NCI-H1092 (cell line): ENCODE data around the gene EXOC4.

ENCODE experiments used
- DNase-seq: peaks from one replicate; lab custom pipeline; 2025; lab: John Stamatoyannopoulos, UW

Gene EXOC4

GRCh38 chr7:133428326-133428725, 175.4 kb downstream of the EXOC4 start:
- DNase-seq, result no peak

GRCh38 chr7:133428876-133429275, 176.0 kb downstream of the EXOC4 start:
- no peak for DNase-seq

GRCh38 chr7:133429371-133429770, 176.5 kb downstream of the EXOC4 start:
- no peak for DNase-seq

GRCh38 chr7:133431134-133431724, 178.4 kb downstream of the EXOC4 start:
- no peak for DNase-seq

GRCh38 chr7:133433165-133433812, 180.4 kb downstream of the EXOC4 start:
- no peak for DNase-seq

GRCh38 chr7:133434246-133434865, 181.5 kb downstream of the EXOC4 start:
- no peak for DNase-seq

GRCh38 chr7:133436014-133436428, 183.1 kb downstream of the EXOC4 start:
- DNase-seq, result no peak

GRCh38 chr7:133437544-133437943, 184.7 kb downstream of the EXOC4 start:
- no peak for DNase-seq

- DNase-seq, result no peak
Measured at GRCh38 chr7:133442818-133443217, 189.9 kb downstream of the EXOC4 start.

- DNase-seq, result no peak
Measured at GRCh38 chr7:133445617-133446016, 192.7 kb downstream of the EXOC4 start.

GRCh38 chr7:133448012-133448411, 195.1 kb downstream of the EXOC4 start:
- DNase-seq, result no peak

- no peak for DNase-seq
Measured at GRCh38 chr7:133452577-133452976, 199.7 kb downstream of the EXOC4 start.

- no peak for DNase-seq
Measured at GRCh38 chr7:133458688-133459087, 205.8 kb downstream of the EXOC4 start.

GRCh38 chr7:133461421-133461820, 208.5 kb downstream of the EXOC4 start:
- DNase-seq, result no peak

- DNase-seq, result no peak
Measured at GRCh38 chr7:133475655-133476054, 222.8 kb downstream of the EXOC4 start.

GRCh38 chr7:133477791-133478190, 224.9 kb downstream of the EXOC4 start:
- no peak for DNase-seq

- peak; percentile 80 for DNase-seq
Measured at GRCh38 chr7:133478591-133479135, 225.8 kb downstream of the EXOC4 start.

GRCh38 chr7:133479456-133480065, 226.7 kb downstream of the EXOC4 start:
- DNase-seq, result no peak

GRCh38 chr7:133480868-133481267, 228.0 kb downstream of the EXOC4 start:
- no peak for DNase-seq

GRCh38 chr7:133481676-133482075, 228.8 kb downstream of the EXOC4 start:
- no peak for DNase-seq

- DNase-seq, result no peak
Measured at GRCh38 chr7:133482599-133482998, 229.7 kb downstream of the EXOC4 start.

- no peak for DNase-seq
Measured at GRCh38 chr7:133484086-133484485, 231.2 kb downstream of the EXOC4 start.

GRCh38 chr7:133489906-133490305, 237.0 kb downstream of the EXOC4 start:
- no peak for DNase-seq
